Loucy (cell line): Measurements from ENCODE around the gene CEP85L.

ENCODE experiments used
- H2AFZ ChIP-seq: fragments of 200-600 bp; sonication (generic); 2 replicates; pipeline ENCODE4 v1.6.0; 2016; ENCODE audit warnings: antibody characterized with exemption, mild to moderate bottlenecking, low read length, moderate library complexity
- H3F3A ChIP-seq: fragments of 200-600 bp; 2 replicates; pipeline ENCODE4 v1.6.0; 2016; ENCODE audit warnings: antibody characterized with exemption, low read depth, mild to moderate bottlenecking
- H3K27me3 ChIP-seq: fragments of 200-600 bp; sonication (generic); 2 replicates; pipeline ENCODE4 v1.6.1; 2014; ENCODE audit warnings: low read length, mild to moderate bottlenecking; ENCODE audit not compliant: insufficient read depth, poor library complexity, severe bottlenecking
- H3K36me3 ChIP-seq: fragments of 200-600 bp; sonication (generic); 2 replicates; pipeline ENCODE4 v1.6.1; 2016; ENCODE audit warnings: low read length; ENCODE audit not compliant: insufficient read depth
- H3K4me1 ChIP-seq: fragments of 200-600 bp; sonication (generic); 2 replicates; pipeline ENCODE4 v1.5.1; 2014; ENCODE audit warnings: low read length, mild to moderate bottlenecking; ENCODE audit not compliant: insufficient read depth, poor library complexity, severe bottlenecking
- H3K4me2 ChIP-seq: fragments of 200-600 bp; sonication (generic); 2 replicates; pipeline ENCODE4 v1.6.0; 2014; ENCODE audit warnings: antibody characterized with exemption, low read length, low read depth, mild to moderate bottlenecking; ENCODE audit not compliant: poor library complexity, severe bottlenecking
- H3K4me3 ChIP-seq: fragments of 200-600 bp; sonication (generic); 2 replicates; pipeline ENCODE4 v1.5.1; 2014; ENCODE audit warnings: low read length, mild to moderate bottlenecking, mixed read lengths; ENCODE audit not compliant: poor library complexity, severe bottlenecking
- H3K79me2 ChIP-seq: fragments of 200-600 bp; sonication (generic); 2 replicates; pipeline ENCODE4 v1.6.1; 2014; ENCODE audit warnings: low read length; ENCODE audit not compliant: insufficient read depth
- H3K9ac ChIP-seq: fragments of 200-600 bp; sonication (generic); 2 replicates; pipeline ENCODE4 v1.6.0; 2014; ENCODE audit warnings: mild to moderate bottlenecking, low read depth, low read length, moderate library complexity; ENCODE audit not compliant: poor library complexity, severe bottlenecking
- H3K9me2 ChIP-seq: fragments of 200-600 bp; sonication (generic); replicated peaks from 2 replicates; pipeline ENCODE4 v1.6.1; 2016; ENCODE audit warnings: low read depth, low read length, mixed read lengths
- H3K9me3 ChIP-seq: fragments of 200-600 bp; sonication (generic); 2 replicates; pipeline ENCODE4 v1.6.1; 2014; ENCODE audit warnings: mild to moderate bottlenecking, antibody characterized with exemption, low read length, low read depth; ENCODE audit not compliant: insufficient read depth
- H4K20me1 ChIP-seq: fragments of 200-600 bp; sonication (generic); 2 replicates; pipeline ENCODE4 v1.6.0; 2014; ENCODE audit warnings: antibody characterized with exemption, low read length, mild to moderate bottlenecking; ENCODE audit not compliant: insufficient read depth, poor library complexity, severe bottlenecking
- CTCF ChIP-seq: fragments of 200-600 bp; sonication (generic); conservative IDR thresholded peaks from 2 replicates; pipeline ENCODE4 v1.5.1; 2014; ENCODE audit warnings: mild to moderate bottlenecking, antibody characterized with exemption, low read length
- EZH2phosphoT487 ChIP-seq: fragments of 200-600 bp; IDR thresholded peaks from 2 replicates; pipeline ENCODE4 v1.6.1; 2018; ENCODE audit warnings: antibody characterized with exemption, mild to moderate bottlenecking, moderate library complexity, borderline replicate concordance

The CEP85L gene

GRCh38 chr6:118524686-118525085, 126.7 kb downstream of the CEP85L start:
- H3K4me2 ChIP-seq, result no peak overlapping the region
- H3K9ac ChIP-seq, result no peak overlapping the region
- peaks cover 25% of the 10 kb centered on the region; the same call in 1 of the 2 replicates for H3K79me2 ChIP-seq
- H3K4me3 ChIP-seq, result no peak overlapping the region
- H3K36me3 ChIP-seq, result peaks cover 23% of the 10 kb centered on the region; the same call in 1 of the 2 replicates
- TF ChIP-seq EZH2phosphoT487, result no peak
- TF ChIP-seq CTCF, result no peak
- H3K9me3 ChIP-seq, result no peaks in the 10 kb centered on the region
- no peaks in the 10 kb centered on the region for H3K9me2 ChIP-seq
- H2AFZ ChIP-seq, result no peak overlapping the region
- H4K20me1 ChIP-seq, result no peaks in the 10 kb centered on the region
- no peaks in the 10 kb centered on the region for H3K27me3 ChIP-seq
- H3F3A ChIP-seq, result no peaks in the 10 kb centered on the region
- no peaks in the 10 kb centered on the region for H3K4me1 ChIP-seq

GRCh38 chr6:118523216-118523615, 128.2 kb downstream of the CEP85L start:
- Histone ChIP-seq H3K79me2 (peaks cover 17% of the 10 kb centered on the region; the same call in 1 of the 2 replicates), H3K4me3 (no peak overlapping the region), H3K9me3 (no peaks in the 10 kb centered on the region), H3K9me2 (no peaks in the 10 kb centered on the region), H3F3A (no peaks in the 10 kb centered on the region), H3K9ac (no peak overlapping the region), H2AFZ (no peak overlapping the region), H3K4me1 (no peaks in the 10 kb centered on the region), H3K36me3 (peaks cover 26% of the 10 kb centered on the region; the same call in 1 of the 2 replicates), H3K4me2 (no peak overlapping the region), H4K20me1 (no peaks in the 10 kb centered on the region), H3K27me3 (no peaks in the 10 kb centered on the region)
- TF ChIP-seq EZH2phosphoT487 (no peak), CTCF (no peak)

- H3K4me1 ChIP-seq, result no peaks in the 10 kb centered on the region
- no peak overlapping the region for H3K4me3 ChIP-seq
- H3F3A ChIP-seq, result no peaks in the 10 kb centered on the region
- peaks cover 1% of the 10 kb centered on the region; the same call in 1 of the 2 replicates for H3K9me3 ChIP-seq
- TF ChIP-seq EZH2phosphoT487 (no peak), CTCF (no peak)
- H3K79me2 ChIP-seq, result peaks cover 14% of the 10 kb centered on the region; the same call in 1 of the 2 replicates
- no peaks in the 10 kb centered on the region for H3K27me3 ChIP-seq
- H3K9ac ChIP-seq, result no peak overlapping the region
- H2AFZ ChIP-seq, result no peak overlapping the region
- H3K4me2 ChIP-seq, result no peak overlapping the region
- H4K20me1 ChIP-seq, result no peaks in the 10 kb centered on the region
- peaks cover 26% of the 10 kb centered on the region; the same call in 1 of the 2 replicates for H3K36me3 ChIP-seq
- no peaks in the 10 kb centered on the region for H3K9me2 ChIP-seq
Observed at GRCh38 chr6:118522422-118522821, 129.0 kb downstream of the CEP85L start.
